Motor neuron (in vitro differentiated cells): ENCODE results near the gene TMPRSS11A. TPM values are rescaled to one million over a fixed set of nuclear protein-coding genes. Genes with fewer than 3 reads are reported as not detected.

Experiments used
- ATAC-seq, 8 experiments: fragments of 200-7000 bp; cut with Tn5 transposase; replicated peaks in 6 of 8; 2 replicates each; pipeline ENCODE4 v1.8.0; 2021; ENCODE audit warnings: mild to moderate bottlenecking in 8 of 8, moderate library complexity in 8 of 8
- H3K27ac ChIP-seq, 2 donors: fragments of 250-450 bp; sonication (Bioruptor Pico); 2 replicates each; pipeline ENCODE4 v1.9.0; 2021; ENCODE audit warnings: antibody characterized with exemption in 2 of 2, mild to moderate bottlenecking in 2 of 2, moderate library complexity in 1 of 2
- H3K4me1 ChIP-seq, 2 donors: fragments of 250-450 bp; sonication (Bioruptor Pico); replicated peaks in 1 of 2; 2 replicates each; pipeline ENCODE4 v1.6.1; 2021; ENCODE audit warnings: antibody characterized with exemption in 2 of 2, mild to moderate bottlenecking in 2 of 2, moderate library complexity in 1 of 2
- H3K4me3 ChIP-seq, 5 donors: fragments of 250-450 bp; sonication (Bioruptor Pico); 2 replicates each; pipeline ENCODE4 v1.9.0; 2021; ENCODE audit warnings: antibody characterized with exemption in 5 of 5, mild to moderate bottlenecking in 5 of 5, moderate library complexity in 4 of 5
- WGBS, 10 experiments: fragments of 450-650 bp; shearing (Covaris generic); methylation state at CpG; one replicate each; pipeline ENCODE4 v1.0.0; 2022; 5-methylcytosine and 5-hydroxymethylcytosine counted together
- in situ Hi-C, 9 experiments: fragments of 400-800 bp; cut with MboI; loops; one replicate each; pipeline ENCODE4 v1.15.0; 2021; ENCODE audit warnings: low sequenced_read_pairs in 9 of 9, low pct_unique_long_range_greater_than_20kb in 2 of 9; ENCODE audit not compliant: unreplicated experiment in 9 of 9
- total RNA-seq, 8 experiments: library from RNA; unstranded; fragments of 300-600 nt; gene quantifications; 2 replicates each; pipeline versions ENCODE4 v1.2.3 to v1.2.4, GENCODE V29; 2022

TMPRSS11A gene
- total RNA-seq, 8 experiments from 2014 or later, result 0.10 to 0.78 (median 0.40) TPM; not detected in 1

DNA sequence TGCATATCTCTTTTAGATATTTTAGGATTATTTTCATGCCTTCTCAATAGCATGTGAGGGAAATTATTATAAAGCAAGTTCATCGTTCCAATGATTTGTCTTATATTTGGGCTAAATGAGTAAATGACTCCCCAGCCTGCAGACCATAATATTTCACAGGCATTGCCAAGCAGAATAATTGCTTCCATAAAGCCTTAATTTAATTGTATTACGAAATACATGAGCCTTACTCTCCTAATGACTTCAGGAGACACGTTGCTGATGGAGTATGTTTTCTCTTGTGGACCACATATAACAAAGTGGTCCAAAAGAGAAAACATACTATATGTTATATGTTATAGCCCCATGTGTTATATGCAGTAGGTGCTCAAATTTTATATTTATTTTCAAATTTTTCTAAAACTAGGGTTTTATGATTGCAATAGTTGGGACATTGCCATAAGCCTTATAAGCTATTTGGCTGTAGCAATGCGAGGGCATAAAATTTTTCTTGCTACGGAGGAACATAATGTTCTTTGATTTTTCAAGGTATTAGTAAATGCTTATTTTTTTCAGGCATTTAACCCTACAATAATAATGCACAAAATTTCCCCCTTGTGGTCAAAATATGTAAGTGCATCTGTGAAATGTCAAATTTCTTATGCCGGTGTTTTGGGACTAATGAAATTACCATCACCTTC, 53.2 kb downstream of the TMPRSS11A start:
- Histone ChIP-seq H3K4me3 (no peak overlapping the region), H3K4me1 (no peaks in the 10 kb centered on the region), H3K27ac (no peak overlapping the region)
- WGBS, 10 experiments, result 1 to 100% (median 57%) methylated on average over 1 to 6 of the region's 6 CpGs
- in situ Hi-C loops, result no loop called here
- ATAC-seq, result no peak

DNA sequence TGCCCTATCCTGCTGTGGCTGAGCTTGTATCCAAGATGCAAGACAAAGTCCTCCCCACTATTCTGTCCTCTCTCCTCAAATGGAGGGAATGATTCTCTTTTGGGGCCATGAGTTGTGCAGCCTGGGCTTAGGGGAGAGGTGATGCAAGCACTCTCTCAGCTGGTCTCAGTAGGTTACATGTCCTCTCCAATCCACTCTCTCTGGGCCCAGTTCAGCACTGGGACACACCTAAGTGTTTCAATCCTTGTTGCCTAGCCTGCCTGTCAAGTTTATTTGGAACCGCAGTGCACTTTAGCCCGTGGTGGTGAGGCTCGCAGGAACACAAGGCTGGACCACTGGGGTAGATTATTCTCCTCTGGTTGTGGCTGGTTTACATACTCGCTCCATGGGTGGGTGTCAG, 55.6 kb downstream of the TMPRSS11A start:
- H3K4me3 ChIP-seq, result no peak overlapping the region
- 67 to 100% (median 86%) methylated on average over 1 to 4 of the region's 4 CpGs; no CpG with 5 or more reads in 5 of the 10 experiments for WGBS, 10 experiments
- no peak for ATAC-seq
- no peak overlapping the region for H3K27ac ChIP-seq
- in situ Hi-C loops, result no loop called here
- no peaks in the 10 kb centered on the region for H3K4me1 ChIP-seq

- H3K4me3 ChIP-seq, result no peak overlapping the region
- H3K4me1 ChIP-seq, result no peaks in the 10 kb centered on the region
- H3K27ac ChIP-seq, result no peak overlapping the region
- in situ Hi-C loops, result no loop called here
- ATAC-seq, result no peak
Observed at GRCh38 chr4:67899096-67899495, 64.2 kb downstream of the TMPRSS11A start.

GRCh38 chr4:67897686-67898085, 65.6 kb downstream of the TMPRSS11A start:
- no peak overlapping the region for H3K4me3 ChIP-seq
- no peak for ATAC-seq
- H3K27ac ChIP-seq, result no peak overlapping the region
- H3K4me1 ChIP-seq, result no peaks in the 10 kb centered on the region
- in situ Hi-C loops, result no loop called here

DNA sequence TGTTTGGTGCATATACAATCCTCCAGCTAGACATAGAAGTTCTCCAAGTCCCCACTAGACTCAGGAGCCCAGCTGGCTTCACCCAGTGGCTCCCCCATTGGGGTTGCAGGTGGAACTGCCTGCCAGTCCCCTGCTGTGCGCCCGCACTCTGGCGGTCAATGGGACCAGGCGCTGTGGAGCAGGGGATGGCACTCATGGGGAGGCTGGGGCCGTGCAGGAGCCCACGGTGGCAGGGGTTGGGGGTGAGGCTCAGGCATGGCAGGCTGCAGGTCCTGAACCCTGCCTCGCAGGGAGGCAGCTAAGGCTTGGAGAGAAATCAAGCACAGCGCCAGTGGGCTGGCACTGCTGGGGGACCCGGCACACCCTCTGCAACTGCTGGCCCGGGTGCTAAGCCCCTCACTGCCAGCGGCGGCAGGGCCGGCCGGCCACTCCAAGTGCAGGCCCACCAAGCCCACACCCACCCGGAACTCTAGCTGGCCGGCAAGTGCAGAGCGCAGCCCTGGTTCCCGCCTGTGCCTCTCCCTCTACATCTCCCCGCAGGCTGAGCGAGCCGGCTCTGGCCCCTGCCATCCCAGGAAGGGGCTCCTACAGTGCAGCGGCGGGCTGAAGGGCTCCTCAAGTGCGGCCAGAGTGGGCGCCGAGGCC, 66.8 kb downstream of the TMPRSS11A start:
- Histone ChIP-seq H3K4me3 (no peak overlapping the region), H3K27ac (no peak overlapping the region), H3K4me1 (no peaks in the 10 kb centered on the region)
- no peak for ATAC-seq
- WGBS, 10 experiments, result 93 to 100% (median 97%) methylated on average over 2 to 6 of the region's 26 CpGs; no CpG with 5 or more reads in 7 of the 10 experiments
- in situ Hi-C loops, result no loop called here

DNA sequence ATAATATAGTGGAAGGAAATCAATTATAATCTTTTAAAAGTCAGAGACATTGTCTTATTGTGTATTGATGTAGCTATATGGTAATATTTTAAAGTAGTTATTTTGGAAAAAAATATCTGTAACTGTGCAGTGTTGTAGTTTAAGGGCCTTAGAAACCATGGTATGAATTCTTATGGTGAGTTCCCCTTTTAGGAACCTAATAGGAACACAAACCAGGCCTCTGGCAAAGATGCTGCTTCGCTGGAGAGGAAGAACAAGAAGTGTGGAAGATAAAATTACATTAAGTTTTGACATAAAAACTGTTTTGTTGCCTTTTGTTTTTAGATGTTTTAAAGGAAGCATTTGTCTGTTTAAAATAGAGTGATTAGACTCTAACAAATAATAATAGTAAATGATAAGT, 68.6 kb downstream of the TMPRSS11A start:
- in situ Hi-C loops, result no loop called here
- Histone ChIP-seq H3K4me3 (no peak overlapping the region), H3K27ac (no peak overlapping the region), H3K4me1 (no peaks in the 10 kb centered on the region)
- 11 to 100% (median 88%) methylated on average over 1 of the region's 1 CpG; no CpG with 5 or more reads in 1 of the 10 experiments for WGBS, 10 experiments
- no peak for ATAC-seq

- Histone ChIP-seq H3K4me1 (no peaks in the 10 kb centered on the region), H3K4me3 (no peak overlapping the region), H3K27ac (no peak overlapping the region)
- in situ Hi-C loops, result no loop called here
- peak in 2 of 8 experiments; percentile 25 to 26 for ATAC-seq
- 17 to 90% (median 71%) methylated on average over 1 to 2 of the region's 3 CpGs; no CpG with 5 or more reads in 4 of the 10 experiments for WGBS, 10 experiments
Observed at GRCh38 chr4:67892905-67893304, 70.4 kb downstream of the TMPRSS11A start.

DNA sequence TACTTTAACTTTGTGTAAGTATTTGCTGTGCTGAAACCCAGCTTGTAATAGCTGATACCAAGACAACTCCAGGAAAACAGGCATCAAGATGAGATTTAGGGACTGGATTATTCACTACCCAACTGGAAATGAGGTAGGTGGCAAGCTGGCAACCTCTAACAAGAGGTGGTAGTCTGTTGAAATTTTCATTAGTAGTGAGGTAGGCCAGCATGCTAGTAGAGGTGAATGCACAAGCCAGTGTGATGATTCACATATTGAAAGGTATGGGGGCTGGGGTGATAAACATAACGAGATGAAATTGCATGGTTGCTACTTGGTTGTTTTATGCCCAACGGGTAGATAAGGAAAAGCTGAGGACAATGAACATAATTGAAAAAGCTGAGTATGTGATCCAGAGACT, 71.0 kb downstream of the TMPRSS11A start:
- H3K4me3 ChIP-seq, result no peak overlapping the region
- no peaks in the 10 kb centered on the region for H3K4me1 ChIP-seq
- ATAC-seq, result no peak
- WGBS, 10 experiments, result 18 to 100% (median 81%) methylated on average over 1 to 2 of the region's 2 CpGs; no CpG with 5 or more reads in 2 of the 10 experiments
- H3K27ac ChIP-seq, result no peak overlapping the region
- in situ Hi-C loops, result no loop called here

DNA sequence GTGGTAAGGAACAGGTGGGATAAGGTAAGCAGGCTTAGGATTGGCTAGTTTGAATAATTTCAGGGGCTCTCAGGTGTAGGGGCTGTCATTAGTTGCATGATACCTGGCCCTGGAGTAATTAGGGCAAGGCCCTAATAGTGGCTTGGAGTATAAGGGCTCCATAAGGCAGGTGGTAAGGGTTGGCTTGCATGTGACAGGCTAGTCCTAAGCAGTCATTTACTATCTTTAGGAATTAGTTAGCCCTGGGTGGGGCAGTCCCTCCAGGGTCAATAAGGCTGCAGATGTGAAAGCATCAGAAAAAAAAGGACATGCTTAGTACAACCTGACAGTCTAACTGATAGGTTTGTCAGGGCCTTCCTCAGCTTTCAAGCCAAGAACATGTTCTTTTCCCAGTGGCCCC, 71.6 kb downstream of the TMPRSS11A start:
- ATAC-seq, result no peak
- Histone ChIP-seq H3K4me3 (no peak overlapping the region), H3K27ac (no peak overlapping the region), H3K4me1 (no peaks in the 10 kb centered on the region)
- in situ Hi-C loops, result no loop called here

DNA sequence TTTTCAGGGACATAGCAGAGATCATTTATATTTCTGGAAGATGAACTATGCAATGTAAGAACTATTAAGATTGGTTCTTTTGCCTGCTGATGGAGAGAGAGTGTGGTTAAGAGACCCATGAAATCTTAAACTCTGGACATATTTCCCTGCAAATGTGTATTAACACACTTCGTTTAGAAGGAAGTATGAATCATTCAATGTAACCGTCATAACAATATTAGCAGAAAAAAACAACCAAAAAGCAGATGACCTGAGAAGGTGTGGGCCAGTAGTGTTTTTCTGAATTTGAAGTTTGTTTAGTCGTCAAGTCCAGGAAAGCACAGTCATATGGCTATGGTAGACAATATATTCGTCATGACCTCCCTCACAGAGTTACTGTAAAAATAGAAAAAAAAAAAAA, 77.0 kb downstream of the TMPRSS11A start:
- 0 to 96% (median 75%) methylated on average over 3 to 4 of the region's 4 CpGs; no CpG with 5 or more reads in 1 of the 10 experiments for whole genome bisulfite sequencing, 10 experiments
- peak in 2 of 8 experiments; percentile 30 to 38 for ATAC-seq
- no peak overlapping the region for H3K27ac ChIP-seq

GRCh38 chr4:67885762-67886161, 77.5 kb downstream of the TMPRSS11A start:
- in situ Hi-C loops, result no loop called here
- ATAC-seq, result peak in 7 of 8 experiments; percentile 52 to 90 (median 64)

More for the DNA sequence above, 77.0 kb downstream of the TMPRSS11A start:
- Histone ChIP-seq H3K4me3 (no peak overlapping the region), H3K4me1 (peaks cover 0 to 3% of the 10 kb centered on the region in 2 donors)
- in situ Hi-C loops, result no loop called here

GRCh38 chr4:67884701-67885100, 78.6 kb downstream of the TMPRSS11A start:
- Histone ChIP-seq H3K4me3 (no peak overlapping the region), H3K27ac (no peak overlapping the region), H3K4me1 (peaks cover 0 to 3% of the 10 kb centered on the region in 2 donors)
- in situ Hi-C loops, result no loop called here
- ATAC-seq, result no peak

More at GRCh38 chr4:67885762-67886161, 77.5 kb downstream of the TMPRSS11A start:
- Histone ChIP-seq H3K27ac (no peak overlapping the region), H3K4me3 (no peak overlapping the region), H3K4me1 (peaks cover 0 to 3% of the 10 kb centered on the region in 2 donors)
- 0 to 80% (median 39%) methylated on average over 1 to 6 of the region's 6 CpGs; no CpG with 5 or more reads in 1 of the 10 experiments for WGBS, 10 experiments

DNA sequence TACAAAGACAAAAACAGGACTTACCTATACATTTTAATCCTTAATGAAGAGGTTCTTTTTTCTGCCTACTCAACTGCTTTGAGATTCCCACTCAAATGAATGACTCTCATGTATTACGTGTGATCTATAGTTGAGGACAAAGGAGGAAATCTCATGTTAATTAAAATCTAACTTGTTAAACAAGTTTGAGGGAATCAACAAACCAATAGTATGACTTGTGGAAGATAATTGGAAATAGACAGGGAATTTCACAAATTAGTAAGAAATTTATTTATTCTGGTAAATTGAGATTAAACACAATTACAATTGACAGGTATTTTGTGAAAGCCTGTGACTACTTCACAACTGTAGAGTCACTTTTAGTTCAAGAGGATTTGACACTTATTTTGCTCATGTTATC, 79.4 kb downstream of the TMPRSS11A start, which contains the start of gene TMPRSS11D:
TSS of gene TMPRSS11D (minus strand) at position 101 of the 400 bp plus-strand sequence. CDS start at position 32, 69 bp downstream.
- no peak for ATAC-seq
- Histone ChIP-seq H3K27ac (no peak within 1 kb of the TSS), H3K4me3 (no peak within 1 kb of the TSS), H3K4me1 (peaks cover 0 to 3% of the 10 kb centered on the region in 2 donors)
- in situ Hi-C loops, result no loop called here
- 78 to 100% (median 100%) methylated on average over 1 of the region's 1 CpG; no CpG with 5 or more reads in 1 of the 10 experiments for WGBS, 10 experiments

DNA sequence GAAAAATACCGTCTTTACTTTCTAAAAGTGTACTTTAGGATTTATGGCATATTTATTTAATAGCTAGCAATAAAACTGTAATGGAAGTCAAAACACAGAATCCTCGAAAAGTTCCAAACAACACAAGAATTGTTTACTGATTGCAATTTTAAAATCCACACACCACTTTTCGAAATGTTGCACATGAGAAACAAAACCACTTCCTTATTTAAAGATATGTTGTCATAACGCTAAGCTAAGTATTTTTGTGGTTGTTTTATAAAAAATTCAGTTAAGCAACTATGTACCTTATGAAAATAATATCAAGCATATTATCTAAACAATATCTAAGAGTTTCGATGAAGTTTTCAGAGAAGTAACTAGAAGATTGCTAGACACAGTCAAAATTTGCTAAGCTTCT, 79.8 kb downstream of the TMPRSS11A start:
- in situ Hi-C loops, result no loop called here
- no peak for ATAC-seq
- 73 to 97% (median 89%) methylated on average over 1 to 5 of the region's 5 CpGs for WGBS, 10 experiments
- H3K27ac ChIP-seq, result no peak overlapping the region
- H3K4me3 ChIP-seq, result no peak overlapping the region
- peaks cover 0 to 3% of the 10 kb centered on the region in 2 donors for H3K4me1 ChIP-seq
